Astrocyte (in vitro differentiated cells and primary cell): ENCODE data around the gene ERGIC2. TPM values are rescaled to one million over a fixed set of nuclear protein-coding genes. Genes with fewer than 3 reads are reported as not detected.

Source experiments
- DNase-seq: peaks from one replicate; pipeline ENCODE4 v3.0.0-alpha.2; 2010; ENCODE audit warnings: low read depth
- FAIRE-seq: peaks from 2 replicates; lab custom pipeline; 2011; peaks lifted over from hg19 to GRCh38; lab: Jason Lieb, UNC
- H2AFZ ChIP-seq: 2 replicates; pipeline ENCODE4 v1.6.0; 2012; ENCODE audit warnings: low read depth, low read length, inconsistent platforms
- H3K27ac ChIP-seq: 2 replicates; pipeline ENCODE4 v1.5.1; 2011; ENCODE audit warnings: low read depth, low read length, inconsistent platforms
- H3K27me3 ChIP-seq: 2 replicates; pipeline ENCODE4 v1.6.0; 2011; ENCODE audit warnings: low read length, inconsistent platforms; ENCODE audit not compliant: insufficient read depth
- H3K36me3 ChIP-seq: 2 replicates; pipeline ENCODE4 v1.5.1; 2011; ENCODE audit warnings: low read length, inconsistent platforms; ENCODE audit not compliant: insufficient read depth
- H3K4me1 ChIP-seq: 2 replicates; pipeline ENCODE4 v1.5.1; 2011; ENCODE audit warnings: low read length, inconsistent platforms; ENCODE audit not compliant: insufficient read depth
- H3K4me2 ChIP-seq: 2 replicates; pipeline ENCODE4 v1.6.0; 2012; ENCODE audit warnings: low read length, inconsistent platforms
- H3K4me3 ChIP-seq: 2 replicates; pipeline ENCODE4 v1.5.1; 2011; ENCODE audit warnings: low read depth, mild to moderate bottlenecking, low read length, inconsistent platforms; ENCODE audit not compliant: insufficient read depth
- H3K79me2 ChIP-seq: 2 replicates; pipeline ENCODE4 v1.6.0; 2012; ENCODE audit warnings: mild to moderate bottlenecking, low read length, inconsistent platforms; ENCODE audit not compliant: insufficient read depth
- H3K9ac ChIP-seq: 2 replicates; pipeline ENCODE4 v1.6.0; 2012; ENCODE audit warnings: mild to moderate bottlenecking, low read length, inconsistent platforms
- H3K9me3 ChIP-seq: 2 replicates; pipeline ENCODE4 v1.5.1; 2012; ENCODE audit warnings: low read depth, mild to moderate bottlenecking, low read length, inconsistent platforms; ENCODE audit not compliant: insufficient read depth
- H4K20me1 ChIP-seq: 2 replicates; pipeline ENCODE4 v1.6.0; 2012; ENCODE audit warnings: low read length, inconsistent platforms; ENCODE audit not compliant: insufficient read depth
- H3K27ac Mint-ChIP-seq: one replicate; pipeline ENCODE4 v1.8.0; 2021; ENCODE audit warnings: mild to moderate bottlenecking, mixed read lengths; ENCODE audit not compliant: unreplicated experiment
- H3K27me3 Mint-ChIP-seq: one replicate; pipeline ENCODE4 v1.8.0; 2021; ENCODE audit warnings: low read depth, mixed read lengths; ENCODE audit not compliant: unreplicated experiment
- H3K36me3 Mint-ChIP-seq: one replicate; pipeline ENCODE4 v1.8.0; 2021; ENCODE audit warnings: low read depth, mixed read lengths; ENCODE audit not compliant: unreplicated experiment
- H3K4me1 Mint-ChIP-seq: one replicate; pipeline ENCODE4 v1.8.0; 2021; ENCODE audit warnings: low read depth, mixed read lengths; ENCODE audit not compliant: unreplicated experiment
- H3K4me3 Mint-ChIP-seq: one replicate; pipeline ENCODE4 v1.8.0; 2021; ENCODE audit warnings: mild to moderate bottlenecking, moderate library complexity, mixed read lengths; ENCODE audit not compliant: unreplicated experiment
- H3K9me3 Mint-ChIP-seq: one replicate; pipeline ENCODE4 v1.8.0; 2021; ENCODE audit warnings: mild to moderate bottlenecking, mixed read lengths; ENCODE audit not compliant: unreplicated experiment
- CTCF ChIP-seq: IDR thresholded peaks from 2 replicates; pipeline ENCODE4 v1.5.1; 2011; ENCODE audit warnings: low read depth, mild to moderate bottlenecking, inconsistent platforms, low read length, moderate library complexity; ENCODE audit not compliant: insufficient read depth
- EZH2 ChIP-seq: IDR thresholded peaks from 2 replicates; pipeline ENCODE4 v1.6.1; 2012; ENCODE audit warnings: mild to moderate bottlenecking, low read length, inconsistent platforms; ENCODE audit not compliant: insufficient read depth
- total RNA-seq: library from RNA; stranded (reverse); gene quantifications from 2 replicates; pipeline ENCODE4 v1.2.1, GENCODE V29; 2021

ERGIC2 gene
- total RNA-seq, 1 donor from 2014 or later, result 81.5 TPM

GRCh38 chr12:29306266-29306665 lies 74.7 kb downstream of the ERGIC2 start:
- FAIRE-seq, result no peak
- Mint-ChIP-seq H3K27ac (no peak overlapping the region), H3K27me3 (no peaks in the 10 kb centered on the region), H3K9me3 (no peaks in the 10 kb centered on the region), H3K4me1 (no peaks in the 10 kb centered on the region), H3K4me3 (no peak overlapping the region), H3K36me3 (no peaks in the 10 kb centered on the region)
- Histone ChIP-seq H3K4me2 (no peak overlapping the region), H3K79me2 (no peaks in the 10 kb centered on the region), H3K4me3 (no peak overlapping the region), H3K27ac (no peak overlapping the region), H3K9me3 (no peaks in the 10 kb centered on the region), H4K20me1 (no peaks in the 10 kb centered on the region), H3K27me3 (no peaks in the 10 kb centered on the region), H3K36me3 (no peaks in the 10 kb centered on the region), H3K9ac (no peak overlapping the region), H2AFZ (no peak overlapping the region), H3K4me1 (no peaks in the 10 kb centered on the region)
- no peak for DNase-seq
- TF ChIP-seq CTCF (no peak), EZH2 (no peak)

- Histone ChIP-seq H2AFZ (no peak overlapping the region), H3K27ac (no peak overlapping the region), H4K20me1 (no peaks in the 10 kb centered on the region), H3K27me3 (no peaks in the 10 kb centered on the region), H3K9me3 (no peaks in the 10 kb centered on the region), H3K4me2 (no peak overlapping the region), H3K4me1 (no peaks in the 10 kb centered on the region), H3K36me3 (no peaks in the 10 kb centered on the region), H3K4me3 (no peak overlapping the region), H3K9ac (no peak overlapping the region), H3K79me2 (no peaks in the 10 kb centered on the region)
- Mint-ChIP-seq H3K27me3 (no peaks in the 10 kb centered on the region), H3K4me1 (no peaks in the 10 kb centered on the region), H3K27ac (no peak overlapping the region), H3K36me3 (no peaks in the 10 kb centered on the region), H3K4me3 (no peak overlapping the region), H3K9me3 (no peaks in the 10 kb centered on the region)
- no peak for TF ChIP-seq CTCF
- TF ChIP-seq EZH2, result no peak
- DNase-seq, result no peak
- no peak for FAIRE-seq
Observed at GRCh38 chr12:29304388-29304787, 76.6 kb downstream of the ERGIC2 start.

- Histone ChIP-seq H3K4me3 (no peak overlapping the region), H3K4me1 (no peaks in the 10 kb centered on the region), H4K20me1 (no peaks in the 10 kb centered on the region), H3K9me3 (no peaks in the 10 kb centered on the region), H2AFZ (no peak overlapping the region), H3K36me3 (no peaks in the 10 kb centered on the region), H3K9ac (no peak overlapping the region), H3K27ac (no peak overlapping the region), H3K27me3 (no peaks in the 10 kb centered on the region), H3K4me2 (no peak overlapping the region), H3K79me2 (no peaks in the 10 kb centered on the region)
- Mint-ChIP-seq H3K36me3 (no peaks in the 10 kb centered on the region), H3K27me3 (no peaks in the 10 kb centered on the region), H3K9me3 (no peaks in the 10 kb centered on the region), H3K4me1 (no peaks in the 10 kb centered on the region), H3K4me3 (no peak overlapping the region), H3K27ac (no peak overlapping the region)
- no peak for DNase-seq
- TF ChIP-seq EZH2 (no peak), CTCF (no peak)
- FAIRE-seq, result no peak
Observed at GRCh38 chr12:29301114-29301513, 79.9 kb downstream of the ERGIC2 start.
